Liver (tissue), 3 donors: ENCODE measurements around the gene CCL22.
A peak's percentile ranks its signal among the peaks of the same experiment; 100 is the strongest.

ENCODE experiments used
- HNF4A ChIP-seq, 2 donors: conservative IDR thresholded peaks; 2 replicates each; pipeline ENCODE4 v1.6.1; 2016; ENCODE audit warnings: antibody characterized with exemption in 2 of 2, mild to moderate bottlenecking in 2 of 2
- RAD21 ChIP-seq, 2 donors: IDR thresholded peaks; 2 replicates each; pipeline ENCODE4 v1.6.1; 2016; ENCODE audit warnings: antibody characterized with exemption in 2 of 2, mild to moderate bottlenecking in 2 of 2
- RXRA ChIP-seq, 2 donors: IDR thresholded peaks; 2 replicates each; pipeline ENCODE4 v1.6.1; 2017 to 2018; ENCODE audit warnings: antibody characterized with exemption in 2 of 2, mild to moderate bottlenecking in 1 of 2
- TF ChIP-seq, protein P1 (sequence below): fragments of 150-350 bp; IDR thresholded peaks from 2 replicates; pipeline ENCODE4 v1.5.1; 2017; ENCODE audit warnings: improper control_type of control experiment, low read depth, low read length; ENCODE audit not compliant: missing input control
- TF ChIP-seq, protein P2 (sequence below): IDR thresholded peaks from 2 replicates; pipeline ENCODE4 v1.6.1; 2016; ENCODE audit warnings: antibody characterized with exemption, mild to moderate bottlenecking
- TF ChIP-seq, protein P3 (sequence below): IDR thresholded peaks from 2 replicates; pipeline ENCODE4 v1.6.1; 2016; ENCODE audit warnings: antibody characterized with exemption
- donor health status: healthy.
- donor health status: healthy.

DNA sequence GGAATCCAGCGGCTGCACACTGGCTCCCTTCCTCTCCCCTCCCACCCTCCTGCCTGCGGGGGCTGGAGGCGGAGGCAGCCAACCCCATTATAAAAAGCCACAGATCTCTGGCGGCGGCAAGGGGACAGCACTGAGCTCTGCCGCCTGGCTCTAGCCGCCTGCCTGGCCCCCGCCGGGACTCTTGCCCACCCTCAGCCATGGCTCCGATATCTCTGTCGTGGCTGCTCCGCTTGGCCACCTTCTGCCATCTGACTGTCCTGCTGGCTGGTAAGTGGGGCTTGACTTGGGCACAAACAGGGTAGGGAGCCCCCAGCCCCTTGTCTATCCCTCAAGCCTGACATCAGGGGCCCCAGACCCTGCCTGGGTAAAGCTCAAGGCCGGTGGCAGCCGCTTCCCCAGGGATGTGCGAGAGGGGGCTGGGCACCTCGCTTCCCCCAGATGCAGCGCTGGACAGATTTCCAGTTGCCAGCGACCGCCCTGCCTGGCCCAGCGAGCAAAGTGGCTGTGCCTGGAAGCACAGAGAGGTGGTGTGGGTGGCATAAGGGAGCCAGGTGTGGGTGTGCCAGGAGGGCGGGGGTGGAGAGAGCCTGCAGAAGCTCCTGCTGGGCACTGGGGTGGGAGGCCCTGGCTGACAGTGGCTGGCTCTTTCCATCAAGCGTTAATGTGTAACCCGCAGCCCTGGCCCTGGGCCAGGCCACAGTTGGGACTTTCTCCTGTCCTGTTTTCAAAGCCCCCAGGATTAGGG, 14.0 kb downstream of the CCL22 start, which contains the start of gene CX3CL1:
- TF ChIP-seq, protein P1, sequence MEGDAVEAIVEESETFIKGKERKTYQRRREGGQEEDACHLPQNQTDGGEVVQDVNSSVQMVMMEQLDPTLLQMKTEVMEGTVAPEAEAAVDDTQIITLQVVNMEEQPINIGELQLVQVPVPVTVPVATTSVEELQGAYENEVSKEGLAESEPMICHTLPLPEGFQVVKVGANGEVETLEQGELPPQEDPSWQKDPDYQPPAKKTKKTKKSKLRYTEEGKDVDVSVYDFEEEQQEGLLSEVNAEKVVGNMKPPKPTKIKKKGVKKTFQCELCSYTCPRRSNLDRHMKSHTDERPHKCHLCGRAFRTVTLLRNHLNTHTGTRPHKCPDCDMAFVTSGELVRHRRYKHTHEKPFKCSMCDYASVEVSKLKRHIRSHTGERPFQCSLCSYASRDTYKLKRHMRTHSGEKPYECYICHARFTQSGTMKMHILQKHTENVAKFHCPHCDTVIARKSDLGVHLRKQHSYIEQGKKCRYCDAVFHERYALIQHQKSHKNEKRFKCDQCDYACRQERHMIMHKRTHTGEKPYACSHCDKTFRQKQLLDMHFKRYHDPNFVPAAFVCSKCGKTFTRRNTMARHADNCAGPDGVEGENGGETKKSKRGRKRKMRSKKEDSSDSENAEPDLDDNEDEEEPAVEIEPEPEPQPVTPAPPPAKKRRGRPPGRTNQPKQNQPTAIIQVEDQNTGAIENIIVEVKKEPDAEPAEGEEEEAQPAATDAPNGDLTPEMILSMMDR: no peak
- peak in 1 of 2 donors; percentile 55 for TF ChIP-seq RAD21 (IDR thresholded peaks at IDR 0.05)
- TF ChIP-seq, protein P2, sequence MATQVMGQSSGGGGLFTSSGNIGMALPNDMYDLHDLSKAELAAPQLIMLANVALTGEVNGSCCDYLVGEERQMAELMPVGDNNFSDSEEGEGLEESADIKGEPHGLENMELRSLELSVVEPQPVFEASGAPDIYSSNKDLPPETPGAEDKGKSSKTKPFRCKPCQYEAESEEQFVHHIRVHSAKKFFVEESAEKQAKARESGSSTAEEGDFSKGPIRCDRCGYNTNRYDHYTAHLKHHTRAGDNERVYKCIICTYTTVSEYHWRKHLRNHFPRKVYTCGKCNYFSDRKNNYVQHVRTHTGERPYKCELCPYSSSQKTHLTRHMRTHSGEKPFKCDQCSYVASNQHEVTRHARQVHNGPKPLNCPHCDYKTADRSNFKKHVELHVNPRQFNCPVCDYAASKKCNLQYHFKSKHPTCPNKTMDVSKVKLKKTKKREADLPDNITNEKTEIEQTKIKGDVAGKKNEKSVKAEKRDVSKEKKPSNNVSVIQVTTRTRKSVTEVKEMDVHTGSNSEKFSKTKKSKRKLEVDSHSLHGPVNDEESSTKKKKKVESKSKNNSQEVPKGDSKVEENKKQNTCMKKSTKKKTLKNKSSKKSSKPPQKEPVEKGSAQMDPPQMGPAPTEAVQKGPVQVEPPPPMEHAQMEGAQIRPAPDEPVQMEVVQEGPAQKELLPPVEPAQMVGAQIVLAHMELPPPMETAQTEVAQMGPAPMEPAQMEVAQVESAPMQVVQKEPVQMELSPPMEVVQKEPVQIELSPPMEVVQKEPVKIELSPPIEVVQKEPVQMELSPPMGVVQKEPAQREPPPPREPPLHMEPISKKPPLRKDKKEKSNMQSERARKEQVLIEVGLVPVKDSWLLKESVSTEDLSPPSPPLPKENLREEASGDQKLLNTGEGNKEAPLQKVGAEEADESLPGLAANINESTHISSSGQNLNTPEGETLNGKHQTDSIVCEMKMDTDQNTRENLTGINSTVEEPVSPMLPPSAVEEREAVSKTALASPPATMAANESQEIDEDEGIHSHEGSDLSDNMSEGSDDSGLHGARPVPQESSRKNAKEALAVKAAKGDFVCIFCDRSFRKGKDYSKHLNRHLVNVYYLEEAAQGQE: peak; percentile 95
- TF ChIP-seq RXRA (IDR thresholded peaks at IDR 0.05): peak; percentile 64 to 71
- TF ChIP-seq HNF4A (conservative IDR thresholded peaks at IDR 0.05): peak in 1 of 2 donors; percentile 60
- TF ChIP-seq, protein P3, sequence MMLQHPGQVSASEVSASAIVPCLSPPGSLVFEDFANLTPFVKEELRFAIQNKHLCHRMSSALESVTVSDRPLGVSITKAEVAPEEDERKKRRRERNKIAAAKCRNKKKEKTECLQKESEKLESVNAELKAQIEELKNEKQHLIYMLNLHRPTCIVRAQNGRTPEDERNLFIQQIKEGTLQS: no peak
